ENCODE data around the gene UST. TPM values are rescaled to one million over a fixed set of nuclear protein-coding genes. Genes with fewer than 3 reads are reported as not detected.

UST gene
- total and polyA plus RNA-seq, 9 of the 15 experiments (the other 6 are each of a cell fraction or from before 2014, with no cell fraction given): 0.04 to 0.10 TPM; not detected in 7

GRCh38 chr6:148887181-148887580 is 140.4 kb downstream of the UST start:
- 0% methylated on average over 3 of the region's 3 CpGs for WGBS (ENCODE audit: insufficient coverage, low coverage, missing lambda C conversion rate)
- no peaks in the 10 kb centered on the region for H3K9me3 ChIP-seq (replicated peaks; ENCODE audit: control insufficient read depth, insufficient read depth, low read depth, low read length)
- intact Hi-C loops (cut with micrococcal nuclease) (no loop called here), in situ Hi-C loops (cut with MboI) (no loop called here)
- H2AFZ ChIP-seq (ENCODE audit: low read depth, low read length): no peak overlapping the region
- no peak overlapping the region for H3K9ac ChIP-seq (ENCODE audit: insufficient read depth in 1 of 2, low read depth in 2 of 2, low read length in 2 of 2)
- no peak overlapping the region for H3K4me3 ChIP-seq
- H3K79me2 ChIP-seq (ENCODE audit: control insufficient read depth, insufficient read depth, low read length): no peaks in the 10 kb centered on the region
- no peak overlapping the region for H3K4me2 ChIP-seq (ENCODE audit: insufficient read depth, low read length)
- H3K27ac ChIP-seq (ENCODE audit: extremely low read depth, low read depth, low read length): no peak overlapping the region
- no peak for DNase-seq (ENCODE audit: extremely low read depth in 1 of 4, low spot score in 3 of 4)
- FAIRE-seq: no peak
- POLR2A ChIA-PET: interaction anchor here (0.6 kb wide), 1 partner anchor 59 kb away, joined by 3 read pairs; no protein-coding TSS in a partner anchor
- TF ChIP-seq SP2 (IDR thresholded peaks at IDR 0.05; ENCODE audit: extremely low read depth, low read depth, low read length, poor library complexity, severe bottlenecking) (no peak), STAG1 (CRISPR knock-in tag; IDR thresholded peaks at IDR 0.05; ENCODE audit: borderline replicate concordance) (no peak), ADNP (tag; IDR thresholded peaks at IDR 0.05) (no peak)
- BruUV-seq (replicated peaks): no TSS peak
- no peaks in the 10 kb centered on the region for H3K36me3 ChIP-seq (ENCODE audit: control insufficient read depth, insufficient read depth, low read length)
- no peak for ATAC-seq
- CTCF ChIA-PET (ENCODE audit: low intra/inter-chr PET ratio): no interaction called here
- H3K4me1 ChIP-seq (replicated peaks in 1 of 2; ENCODE audit: control insufficient read depth in 2 of 2, insufficient read depth in 2 of 2, low read length in 2 of 2): no peaks in the 10 kb centered on the region
- no peaks in the 10 kb centered on the region for H4K20me1 ChIP-seq (replicated peaks; ENCODE audit: control insufficient read depth, insufficient read depth, low read length)
- peaks cover 16 to 33% of the 10 kb centered on the region in 2 experiments for H3K27me3 ChIP-seq (ENCODE audit: control insufficient read depth in 2 of 2, insufficient read depth in 2 of 2, low read length in 2 of 2)
- H3K9me1 ChIP-seq (ENCODE audit: control insufficient read depth, insufficient read depth, low read length): no peaks in the 10 kb centered on the region

GRCh38 chr6:148888856-148889255 is 142.0 kb downstream of the UST start:
- intact Hi-C loops (cut with micrococcal nuclease): no loop called here
- H3K27me3 ChIP-seq (ENCODE audit: control insufficient read depth in 2 of 2, insufficient read depth in 2 of 2, low read length in 2 of 2): peaks cover 14 to 37% of the 10 kb centered on the region in 2 experiments
- H3K79me2 ChIP-seq (ENCODE audit: control insufficient read depth, insufficient read depth, low read length): no peaks in the 10 kb centered on the region
- no peak overlapping the region for H2AFZ ChIP-seq (ENCODE audit: low read depth, low read length)
- H3K27ac ChIP-seq (ENCODE audit: extremely low read depth, low read depth, low read length): no peak overlapping the region
- no peaks in the 10 kb centered on the region for H3K4me1 ChIP-seq (replicated peaks in 1 of 2; ENCODE audit: control insufficient read depth in 2 of 2, insufficient read depth in 2 of 2, low read length in 2 of 2)
- H3K4me3 ChIP-seq: no peak overlapping the region
- no peaks in the 10 kb centered on the region for H3K36me3 ChIP-seq (ENCODE audit: control insufficient read depth, insufficient read depth, low read length)
- H3K9ac ChIP-seq (ENCODE audit: insufficient read depth in 1 of 2, low read depth in 2 of 2, low read length in 2 of 2): no peak overlapping the region
- H4K20me1 ChIP-seq (replicated peaks; ENCODE audit: control insufficient read depth, insufficient read depth, low read length): no peaks in the 10 kb centered on the region
- WGBS (ENCODE audit: insufficient coverage, low coverage, missing lambda C conversion rate): 0% methylated on average over 3 of the region's 3 CpGs
- FAIRE-seq: no peak
- no peaks in the 10 kb centered on the region for H3K9me1 ChIP-seq (ENCODE audit: control insufficient read depth, insufficient read depth, low read length)
- ATAC-seq: no peak
- POLR2A ChIA-PET: no interaction called here
- DNase-seq (ENCODE audit: extremely low read depth in 1 of 4, low spot score in 3 of 4): no peak
- no peaks in the 10 kb centered on the region for H3K9me3 ChIP-seq (replicated peaks; ENCODE audit: control insufficient read depth, insufficient read depth, low read depth, low read length)
- H3K4me2 ChIP-seq (ENCODE audit: insufficient read depth, low read length): no peak overlapping the region
- CTCF ChIA-PET (ENCODE audit: low intra/inter-chr PET ratio): no interaction called here
- BruUV-seq (replicated peaks): no TSS peak
- in situ Hi-C loops (cut with MboI): no loop called here
- TF ChIP-seq ZNF696 (CRISPR knock-in tag; conservative IDR thresholded peaks at IDR 0.05) (no peak), ZNF512 (tag; IDR thresholded peaks at IDR 0.05) (no peak), PCBP2 (IDR thresholded peaks at IDR 0.05; ENCODE audit: low read depth, low read length, poor library complexity, severe bottlenecking) (no peak), ZBTB2 (IDR thresholded peaks at IDR 0.05) (no peak), PREB (CRISPR knock-in tag; IDR thresholded peaks at IDR 0.05) (no peak), ATF3 (IDR thresholded peaks at IDR 0.05) (no peak), ATF3 (CRISPR knock-in tag; conservative IDR thresholded peaks at IDR 0.05) (no peak), ZNF668 (CRISPR knock-in tag; IDR thresholded peaks at IDR 0.05) (no peak), LEF1 (IDR thresholded peaks at IDR 0.05) (no peak)
